HG03066 (cell line): ENCODE results near the gene EEIG1.
A peak's percentile ranks its signal among the peaks of the same experiment; 100 is the strongest.

Experiments used
- ATAC-seq: cut with Tn5 transposase; IDR thresholded peaks from one replicate; pipeline ENCODE4 v1.9.1; 2021; ENCODE audit warnings: low read depth; ENCODE audit not compliant: unreplicated experiment

EEIG1 gene

GRCh38 chr9:127961155-127961490 is 19.7 kb downstream of the EEIG1 start:
- ATAC-seq = no peak

GRCh38 chr9:127960410-127961154 is 20.2 kb downstream of the EEIG1 start:
- ATAC-seq = no peak

- ATAC-seq = no peak
These were observed 20.9 kb downstream of the EEIG1 start for GRCh38 chr9:127959841-127960409.

- no peak for ATAC-seq
These were observed 21.4 kb downstream of the EEIG1 start for GRCh38 chr9:127959398-127959797.

GRCh38 chr9:127958728-127959127 is 22.1 kb downstream of the EEIG1 start:
- ATAC-seq = no peak

- ATAC-seq = no peak
These were observed 25.3 kb downstream of the EEIG1 start for GRCh38 chr9:127955294-127956015.

GRCh38 chr9:127954831-127955293 is 25.9 kb downstream of the EEIG1 start:
- ATAC-seq = no peak

GRCh38 chr9:127953768-127954505 is 26.9 kb downstream of the EEIG1 start:
- ATAC-seq = no peak

- ATAC-seq = no peak
These were observed 27.6 kb downstream of the EEIG1 start for GRCh38 chr9:127953154-127953553.

GRCh38 chr9:127950513-127951289 is 30.1 kb downstream of the EEIG1 start:
- ATAC-seq = no peak

GRCh38 chr9:127949827-127950512 is 30.8 kb downstream of the EEIG1 start:
- no peak for ATAC-seq

- ATAC-seq = no peak
These were observed 32.7 kb downstream of the EEIG1 start for GRCh38 chr9:127947841-127948710.

- ATAC-seq = no peak
These were observed 34.1 kb downstream of the EEIG1 start for GRCh38 chr9:127946728-127947127.

- no peak for ATAC-seq
These were observed 34.8 kb downstream of the EEIG1 start for GRCh38 chr9:127945942-127946341.

GRCh38 chr9:127945338-127945737 is 35.5 kb downstream of the EEIG1 start:
- no peak for ATAC-seq

GRCh38 chr9:127944586-127945218 is 36.1 kb downstream of the EEIG1 start:
- no peak for ATAC-seq

- ATAC-seq = peak; percentile 64
These were observed 37.1 kb downstream of the EEIG1 start for GRCh38 chr9:127943731-127944144.

GRCh38 chr9:127943011-127943662 is 37.7 kb downstream of the EEIG1 start:
- ATAC-seq = no peak
